D341Med (cell line): ENCODE measurements around the gene ANO2.

Source experiments
- DNase-seq: peaks from one replicate; pipeline ENCODE4 v3.0.0; 2012; ENCODE audit warnings: low spot score

Gene ANO2

GRCh38 chr12:5964913-5965900, 20.1 kb upstream of the ANO2 start:
- DNase-seq, result no peak

DNA sequence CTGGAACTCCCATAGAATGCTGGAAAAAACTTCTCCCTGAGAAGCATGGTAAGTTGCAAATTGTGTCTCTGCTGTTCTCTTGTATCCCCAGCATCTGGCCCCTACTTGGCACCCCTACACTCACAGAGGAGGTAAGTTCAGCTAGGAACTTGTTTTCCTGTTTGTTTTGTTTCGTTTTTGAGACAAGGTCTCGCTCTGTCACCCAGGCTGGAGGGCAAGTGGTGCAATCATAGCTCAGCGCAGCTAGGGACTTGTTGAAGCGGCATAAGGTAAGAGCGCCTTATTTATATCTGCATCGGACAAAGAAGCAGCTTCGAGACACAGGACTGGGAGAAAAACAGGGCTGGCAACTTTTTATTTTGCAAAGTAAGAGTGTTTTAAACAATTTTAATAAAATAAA, 18.5 kb upstream of the ANO2 start:
- DNase-seq, result no peak

- DNase-seq, result no peak
Observed at GRCh38 chr12:5960783-5961182, 15.7 kb upstream of the ANO2 start.

DNA sequence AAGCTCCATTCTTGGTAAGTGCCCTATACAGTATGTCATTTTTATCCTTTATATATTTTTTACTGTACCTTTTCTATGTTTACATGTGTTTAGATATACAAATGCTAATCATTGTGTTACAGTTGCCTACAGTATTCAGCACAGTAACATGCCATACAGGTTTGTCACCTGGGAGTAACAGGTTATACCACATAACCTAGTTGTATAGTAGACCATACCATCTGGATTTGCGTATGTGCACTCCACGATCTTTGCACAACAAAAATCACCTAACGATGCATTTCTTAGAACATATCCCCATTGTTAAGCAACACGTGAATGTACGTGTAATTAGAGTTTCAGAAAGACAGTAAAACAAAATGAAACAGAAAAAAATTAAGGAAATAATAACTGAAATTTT, 11.9 kb upstream of the ANO2 start:
- no peak for DNase-seq

- no peak for DNase-seq
Observed at GRCh38 chr12:5954661-5955060, 9.6 kb upstream of the ANO2 start.

DNA sequence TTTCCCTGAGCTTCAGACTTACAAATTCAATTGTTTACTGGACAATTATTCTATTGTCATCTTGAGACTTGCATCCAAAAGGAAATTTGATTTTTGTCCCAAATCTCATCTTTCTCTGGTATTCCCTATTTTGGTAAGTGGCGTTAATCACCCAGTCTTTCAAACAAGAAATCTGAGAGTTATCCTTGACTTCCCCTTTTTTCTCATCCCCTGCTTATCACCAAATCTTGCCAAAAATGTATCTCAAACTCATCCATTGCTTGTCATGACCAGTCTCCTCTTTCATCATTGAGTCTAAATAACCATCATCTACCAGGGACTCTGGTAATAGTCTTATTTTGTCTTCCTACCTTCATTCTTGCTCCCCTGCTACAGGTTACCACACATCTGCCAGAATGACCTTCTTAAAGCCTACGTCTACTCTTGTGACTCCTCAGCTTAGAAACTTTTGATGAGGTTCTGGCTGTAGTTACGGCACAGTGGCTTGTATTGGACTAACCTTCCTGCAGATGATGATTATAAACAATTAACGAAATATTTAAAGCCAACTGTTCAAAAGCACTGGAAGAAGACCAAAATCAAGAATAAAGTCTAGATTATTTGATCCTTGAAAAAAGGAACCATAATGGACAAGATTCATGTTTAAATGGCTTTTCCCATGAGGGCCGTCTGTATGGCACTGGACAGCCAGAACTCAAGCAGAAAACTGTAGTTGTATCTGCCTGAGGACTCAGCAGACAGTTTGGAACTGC, 9.0 kb upstream of the ANO2 start:
- DNase-seq, result no peak

DNA sequence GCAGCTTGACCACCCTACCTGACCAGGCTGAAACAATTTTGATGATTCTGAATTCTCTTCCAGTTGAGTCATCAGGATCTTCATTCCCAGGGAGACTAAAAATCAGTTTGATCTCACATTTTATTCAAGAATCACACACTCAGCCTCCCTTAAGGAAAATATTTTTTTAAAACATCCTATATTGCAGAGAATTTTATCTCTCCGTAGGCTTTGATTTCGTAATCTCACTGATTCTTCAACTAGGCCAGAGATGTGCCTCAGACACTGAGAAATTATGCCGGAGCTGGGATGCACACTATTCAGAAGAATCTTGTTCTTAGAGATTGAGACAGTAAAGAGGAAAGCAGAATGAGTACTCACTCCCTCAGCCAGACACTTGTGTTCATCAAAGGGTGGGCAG, 7.0 kb upstream of the ANO2 start:
- DNase-seq, result no peak

DNA sequence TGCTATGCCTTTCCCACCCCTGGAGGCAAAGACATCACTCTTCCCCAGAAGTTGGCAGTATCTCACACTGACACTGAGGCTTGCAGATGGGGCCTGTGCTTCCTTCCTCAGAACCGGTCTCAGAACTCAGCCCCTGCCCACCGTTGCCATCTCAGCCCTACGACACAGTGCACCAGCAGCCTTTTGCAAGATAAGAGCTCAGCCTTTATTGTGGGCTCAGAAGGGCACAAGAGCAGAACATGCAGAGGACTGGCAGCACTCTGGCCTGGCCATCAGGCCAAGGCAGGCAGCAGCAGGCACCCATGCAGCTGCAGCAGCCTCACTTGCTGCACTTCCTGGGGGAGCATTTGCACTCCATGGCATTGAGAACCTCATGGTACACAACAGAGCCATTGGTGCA, 3.6 kb upstream of the ANO2 start:
- DNase-seq, result no peak

GRCh38 chr12:5947006-5947405, 1.9 kb upstream of the ANO2 start:
- no peak for DNase-seq

GRCh38 chr12:5946388-5946787, 1.3 kb upstream of the ANO2 start:
- DNase-seq, result no peak

DNA sequence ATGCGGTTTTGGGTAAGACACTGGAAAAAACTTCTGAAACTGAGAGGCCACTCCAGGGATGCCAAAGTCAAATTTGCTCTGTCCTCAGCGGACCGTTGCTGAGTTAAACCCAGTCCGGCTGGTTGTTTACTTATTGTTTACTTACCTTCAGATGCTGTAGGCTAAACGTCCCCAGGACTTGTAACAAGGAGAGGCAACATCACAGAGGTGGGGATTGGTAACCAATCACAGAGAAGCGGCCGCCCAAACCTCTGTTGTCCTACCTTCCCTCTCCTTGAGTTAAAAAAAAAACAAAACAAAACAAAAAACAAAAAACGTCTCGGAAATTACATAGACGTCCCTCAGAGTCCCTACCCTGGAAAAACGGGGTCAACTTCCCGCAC, 380 bp downstream of the ANO2 start:
- no peak for DNase-seq

- no peak for DNase-seq
Observed at GRCh38 chr12:5944053-5944452, 1.0 kb downstream of the ANO2 start.

- no peak for DNase-seq
Observed at GRCh38 chr12:5941907-5942306, 3.2 kb downstream of the ANO2 start.

GRCh38 chr12:5927732-5928516, 17.1 kb downstream of the ANO2 start:
- DNase-seq, result no peak

- DNase-seq, result no peak
Observed at GRCh38 chr12:5925646-5926045, 19.4 kb downstream of the ANO2 start.

- no peak for DNase-seq
Observed at GRCh38 chr12:5924342-5924741, 20.7 kb downstream of the ANO2 start.

DNA sequence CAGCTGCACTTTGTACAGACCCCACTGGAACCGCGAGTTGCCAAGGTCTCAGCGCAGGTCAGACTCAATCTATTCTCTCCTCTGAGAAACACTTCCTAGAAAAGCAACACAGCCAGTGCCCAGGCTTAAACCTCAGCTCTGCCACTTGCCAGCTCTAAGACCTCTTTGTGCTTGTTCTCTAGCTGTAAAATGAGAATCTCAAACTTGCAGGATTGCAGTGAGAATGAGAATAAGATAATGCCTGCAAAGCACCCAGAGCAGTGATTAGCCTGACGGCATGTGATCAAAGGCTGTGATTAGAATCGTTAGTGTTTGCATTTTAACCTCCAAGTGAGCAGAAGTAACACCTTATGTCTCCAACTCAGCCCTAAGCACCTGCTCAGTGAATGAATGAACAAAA, 21.3 kb downstream of the ANO2 start:
- DNase-seq, result no peak

- DNase-seq, result peak; percentile 80
Observed at GRCh38 chr12:5923043-5923605, 21.9 kb downstream of the ANO2 start.

GRCh38 chr12:5921966-5922899, 22.8 kb downstream of the ANO2 start:
- DNase-seq, result no peak

GRCh38 chr12:5921027-5921909, 23.8 kb downstream of the ANO2 start:
- DNase-seq, result no peak
